NCI-H2107 (cell line): Measurements from ENCODE around the gene AMN.
"Not testable (repeated sequence)": the region's sequence is repeated elsewhere in the genome, so short reads cannot be mapped to it uniquely, and the experiment has no call there.

Experiments
- DNase-seq: peaks from one replicate; lab custom pipeline; 2025; lab: John Stamatoyannopoulos, UW

The AMN gene

DNA sequence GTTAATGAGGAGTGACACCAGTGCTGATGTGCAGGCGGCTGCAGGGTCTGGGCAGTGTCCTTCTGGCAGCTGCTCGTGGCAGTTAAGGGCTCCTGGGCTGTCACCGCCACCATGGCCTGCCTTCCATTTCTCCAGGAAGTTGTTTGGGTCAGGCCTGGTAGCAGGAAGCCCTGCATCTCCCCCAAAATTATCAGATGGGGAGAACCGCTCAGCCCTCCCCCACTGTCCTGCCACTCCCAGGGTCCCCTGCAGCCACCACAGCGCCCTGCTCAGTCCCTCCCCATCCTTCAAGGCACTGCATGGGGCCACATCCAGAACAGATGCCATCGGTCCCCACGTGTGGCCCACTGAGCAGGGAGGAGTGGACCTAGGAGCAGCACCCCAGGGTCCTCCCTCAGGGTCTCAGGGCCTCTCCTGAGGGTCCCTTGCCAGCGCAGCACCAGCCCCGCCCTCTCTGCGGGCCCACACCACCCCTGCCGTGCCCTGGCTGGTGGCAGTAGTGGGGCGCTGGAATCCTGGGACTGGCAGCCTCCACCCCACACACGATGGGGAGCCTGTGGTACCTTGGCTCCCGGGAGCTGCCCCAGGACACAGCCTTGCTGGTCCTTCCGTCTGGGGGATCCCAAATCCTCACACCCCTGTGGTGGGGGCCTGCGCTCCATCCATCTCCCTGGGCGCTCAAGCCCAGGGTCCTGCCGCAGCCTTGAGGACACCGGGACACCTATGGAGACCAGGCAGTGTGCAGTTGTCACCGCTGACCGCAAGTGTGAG lies 10.3 kb upstream of the AMN start:
- no peak for DNase-seq

DNA sequence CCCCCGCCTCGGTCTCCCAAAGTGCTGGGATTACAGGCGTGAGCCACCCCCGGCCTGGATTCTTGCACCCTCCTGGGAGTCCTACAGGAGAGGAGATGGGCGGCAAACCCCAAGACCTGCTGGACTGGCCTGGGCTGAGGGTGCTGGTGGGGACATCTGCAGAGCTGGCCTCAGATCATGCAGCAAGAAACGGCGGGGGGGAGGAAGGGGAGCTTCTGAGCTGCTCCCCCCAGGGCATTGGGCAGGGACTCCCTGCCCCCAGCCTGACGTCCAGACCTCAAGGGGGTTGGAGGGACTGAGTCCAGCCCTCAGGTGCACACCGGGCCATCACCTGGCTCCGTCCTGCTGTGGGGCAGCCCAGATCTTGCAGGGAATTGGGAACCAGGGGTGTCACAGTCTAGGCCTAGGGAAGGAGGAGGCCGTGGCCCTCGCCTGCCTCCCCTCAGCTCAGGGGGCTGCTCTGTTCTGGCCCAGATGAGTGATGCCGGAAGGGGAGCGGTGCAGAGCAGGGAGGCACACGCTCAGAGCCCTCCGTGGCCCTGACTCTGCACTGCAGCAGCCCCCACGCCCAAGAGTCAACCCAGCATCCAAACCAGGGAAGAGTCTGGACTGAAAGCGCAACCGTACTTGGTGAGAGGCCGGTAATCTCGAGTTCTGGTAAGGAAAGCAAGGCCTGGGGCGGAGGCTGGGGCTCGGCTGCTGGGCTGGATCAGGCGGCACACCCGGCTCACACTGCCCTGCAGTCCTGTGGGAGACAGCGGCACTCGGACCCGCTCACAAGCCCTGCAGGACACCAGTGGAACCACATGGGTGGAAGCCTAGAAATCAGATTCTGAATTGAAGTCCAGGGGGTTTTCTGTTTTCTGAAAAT lies 8.9 kb upstream of the AMN start:
- no peak for DNase-seq

DNA sequence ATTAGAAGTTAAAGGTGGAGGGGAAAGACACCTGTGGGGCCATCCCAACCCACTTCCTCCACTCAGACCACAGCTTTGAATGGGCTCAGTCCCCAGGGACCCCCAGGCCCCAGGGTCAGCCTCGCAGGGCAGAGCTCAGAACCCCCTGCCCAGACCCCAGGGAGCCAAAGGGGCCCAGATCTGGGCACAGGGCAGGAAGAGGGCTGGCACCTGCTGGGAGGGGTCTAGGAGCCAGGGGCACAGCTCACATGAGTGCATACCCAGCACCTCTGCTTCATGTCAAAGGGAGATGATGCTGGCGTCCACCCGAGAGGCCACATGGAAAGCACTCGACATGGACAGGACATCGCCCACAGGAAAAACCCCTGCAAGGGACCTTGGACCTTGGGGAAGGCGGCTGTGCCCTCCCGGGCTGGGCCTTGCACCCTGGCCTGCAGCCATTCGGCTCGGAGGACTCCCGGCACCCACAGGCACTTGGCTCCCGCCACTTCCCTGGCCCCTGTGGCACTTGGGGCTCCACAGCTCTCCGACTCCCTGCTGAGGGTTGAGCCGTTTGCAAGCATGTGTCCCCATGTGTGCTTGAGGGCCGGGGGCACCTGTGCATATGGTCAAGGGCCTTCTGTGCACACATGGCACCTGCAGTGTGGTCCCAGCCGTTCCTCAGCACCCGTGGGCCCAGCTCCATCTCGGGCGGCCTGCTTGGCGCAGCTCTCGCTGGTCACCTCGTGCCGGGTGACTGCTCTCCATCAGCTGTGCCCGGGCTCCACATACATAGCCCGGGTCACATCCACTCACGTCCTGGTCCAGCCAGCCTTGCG lies 7.8 kb upstream of the AMN start:
- DNase-seq: no peak

DNA sequence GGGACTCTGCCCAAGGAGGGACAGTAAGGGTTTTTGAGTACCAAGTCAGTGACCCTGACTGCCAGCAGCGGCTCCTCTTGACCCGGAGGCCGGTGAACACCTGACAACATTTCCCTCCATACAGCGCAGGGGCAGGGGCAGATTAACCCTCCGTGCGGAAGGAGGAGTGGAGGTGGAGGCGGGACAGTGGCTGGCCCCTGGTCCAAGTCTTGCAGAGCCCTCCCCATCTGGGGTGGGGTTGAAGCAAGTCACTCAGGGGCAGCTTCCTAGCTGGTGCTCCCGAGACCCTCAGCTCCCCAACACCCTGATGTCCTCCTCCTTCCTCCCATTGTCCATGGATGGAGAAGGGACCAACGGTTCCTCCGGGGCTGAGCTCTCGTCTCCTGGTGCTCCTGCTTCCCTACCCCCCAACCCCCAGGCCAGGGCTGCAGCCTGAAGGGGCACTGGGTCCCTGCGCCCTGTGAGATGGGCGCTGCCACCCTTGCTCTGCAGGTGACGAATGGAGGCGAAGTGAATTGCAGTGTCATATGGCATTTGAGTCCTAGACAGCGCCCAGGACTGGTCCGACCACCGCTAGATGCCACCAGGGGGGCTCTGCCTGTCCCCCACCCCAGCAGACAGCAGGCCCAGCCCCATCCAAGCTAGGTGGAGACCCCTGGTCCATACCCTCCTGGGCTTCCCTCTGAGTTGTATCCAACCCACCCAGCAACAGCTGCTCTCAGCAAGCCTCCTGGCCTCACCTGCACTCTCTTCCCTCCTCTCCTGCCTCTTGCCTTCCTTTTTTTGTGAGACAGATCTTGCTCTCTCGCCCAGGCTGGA lies 7.0 kb upstream of the AMN start:
- no peak for DNase-seq

DNA sequence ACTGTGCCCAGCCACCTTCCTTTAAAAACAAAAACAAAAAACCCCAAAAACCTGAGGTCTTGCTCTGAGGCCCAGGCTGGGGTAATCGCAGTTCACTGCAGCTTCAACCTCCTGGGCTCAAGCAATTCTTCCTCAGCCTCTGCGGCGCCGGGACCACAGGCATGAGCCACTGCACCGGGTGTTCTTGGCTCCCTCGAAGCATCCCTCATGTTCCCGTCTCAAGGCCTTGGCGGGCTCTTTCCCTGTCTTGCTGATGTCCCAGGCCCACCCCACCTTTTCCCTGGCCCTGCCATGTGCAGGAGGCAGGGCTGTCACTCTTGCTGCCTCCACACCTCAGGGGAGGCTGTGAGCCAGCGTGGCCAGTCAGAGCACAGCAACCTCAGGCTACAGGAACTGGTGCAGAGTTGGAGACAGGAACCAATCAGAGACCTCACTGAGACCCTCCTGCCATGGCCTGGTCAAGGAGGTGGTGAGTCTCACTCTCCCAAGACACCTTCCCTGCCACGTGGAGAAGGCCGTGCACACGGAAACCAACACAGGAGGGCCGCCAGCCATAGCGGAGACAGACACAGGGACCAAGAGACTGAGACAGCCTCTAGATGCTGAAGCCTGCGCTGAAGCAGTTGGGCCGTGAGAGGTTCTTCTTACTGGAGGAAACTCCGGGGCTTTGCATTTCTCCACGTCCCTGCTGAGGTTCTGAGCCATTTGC lies 6.0 kb upstream of the AMN start:
- no peak for DNase-seq

DNA sequence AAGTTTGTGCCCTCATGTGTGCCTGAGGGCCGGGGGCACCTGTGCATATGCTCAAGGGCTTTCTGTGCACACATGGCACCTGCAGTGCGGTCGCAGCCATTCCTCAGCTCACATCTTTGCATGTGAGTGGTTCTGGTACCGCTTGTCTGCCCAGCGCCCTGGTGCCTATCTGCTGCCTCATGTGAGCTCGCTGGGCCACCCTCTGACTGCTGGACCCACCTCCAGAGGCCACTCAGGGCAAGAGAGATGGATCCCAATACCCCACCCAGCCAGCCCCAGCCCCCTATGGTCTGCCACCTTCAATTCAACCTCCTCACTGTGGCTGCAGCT lies 5.4 kb upstream of the AMN start:
- DNase-seq: no peak

DNA sequence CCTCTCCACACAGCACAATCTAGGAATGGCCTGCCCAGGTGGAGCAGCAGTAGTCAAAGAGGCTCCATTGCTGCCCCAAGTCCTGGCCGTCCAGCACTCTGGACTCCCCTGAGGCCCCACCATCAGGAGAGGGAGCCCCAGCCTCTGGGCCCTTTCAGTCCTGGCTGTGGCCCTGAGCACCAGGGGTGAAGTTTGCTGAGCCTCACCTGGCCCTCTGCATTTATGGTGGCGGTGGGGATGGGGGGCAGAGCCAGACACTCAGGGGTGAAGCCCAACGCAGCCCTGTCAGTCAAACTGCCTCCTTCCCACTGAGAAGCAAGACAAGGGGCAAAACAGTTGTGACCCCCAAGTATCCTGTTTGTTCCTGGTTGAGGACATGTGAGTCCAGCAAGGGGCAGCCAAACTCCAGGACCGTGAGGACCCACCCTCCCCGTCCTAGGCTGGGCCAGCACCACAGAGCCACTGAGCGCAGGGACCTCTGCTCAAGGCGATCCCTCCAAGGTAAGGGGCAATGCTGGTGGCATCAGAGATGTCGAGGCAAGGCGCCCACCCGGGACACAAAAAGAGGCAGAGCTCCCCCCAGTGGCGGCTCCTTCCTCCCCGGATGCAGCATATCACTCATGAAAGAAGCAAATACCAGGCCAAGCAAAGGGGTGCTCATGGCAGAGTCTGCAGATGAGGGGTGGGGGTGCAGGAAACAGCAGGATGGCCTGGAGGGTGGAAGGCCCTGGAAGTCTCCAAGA lies 4.8 kb upstream of the AMN start:
- no peak for DNase-seq

DNA sequence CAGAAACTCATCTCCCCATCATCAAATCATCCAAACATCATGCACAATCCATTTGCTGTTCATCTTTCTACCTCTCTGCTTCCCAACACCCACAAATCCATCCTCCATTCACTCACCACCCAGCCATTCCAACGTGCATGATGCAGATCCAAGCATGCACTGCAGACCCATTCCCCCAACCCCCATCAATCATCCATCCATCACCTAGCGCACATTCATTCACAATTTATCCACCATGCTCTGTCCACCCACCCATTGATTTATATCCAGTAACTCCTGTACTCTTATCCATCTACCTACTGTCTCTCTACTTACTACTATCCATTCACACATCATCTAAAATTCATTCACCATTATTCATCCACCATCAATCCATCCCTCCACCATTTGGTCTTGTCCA lies 4.0 kb upstream of the AMN start:
- no peak for DNase-seq

DNA sequence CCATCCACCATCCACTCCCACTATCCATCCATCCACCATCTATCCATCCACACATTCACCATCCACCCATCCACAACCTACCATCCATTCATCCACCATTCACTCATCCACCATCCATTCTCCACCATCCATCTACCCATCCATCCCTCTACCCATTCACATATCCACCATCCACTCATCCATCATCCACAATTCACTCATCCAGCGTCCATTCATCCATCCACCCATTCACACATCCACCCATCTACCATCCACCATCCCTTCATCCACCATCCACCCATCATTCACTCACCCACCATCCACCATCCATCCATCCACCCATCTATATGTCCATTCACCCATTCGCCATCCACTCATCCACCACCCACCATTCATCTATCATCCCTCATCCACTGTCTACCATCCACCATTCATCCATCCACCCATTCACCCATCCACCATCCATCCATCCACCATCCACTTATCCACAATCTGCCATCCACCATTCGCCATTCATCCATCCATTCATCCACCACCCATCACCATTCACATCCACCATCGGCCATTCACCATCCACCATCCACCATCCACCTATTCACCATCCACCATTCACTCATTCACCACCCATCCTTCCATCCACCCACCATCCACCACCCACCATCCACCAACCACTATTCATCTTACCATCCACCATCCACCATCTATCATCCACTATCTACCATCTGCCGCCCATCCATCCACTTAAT lies 2.0 kb upstream of the AMN start:
- DNase-seq: no peak

DNA sequence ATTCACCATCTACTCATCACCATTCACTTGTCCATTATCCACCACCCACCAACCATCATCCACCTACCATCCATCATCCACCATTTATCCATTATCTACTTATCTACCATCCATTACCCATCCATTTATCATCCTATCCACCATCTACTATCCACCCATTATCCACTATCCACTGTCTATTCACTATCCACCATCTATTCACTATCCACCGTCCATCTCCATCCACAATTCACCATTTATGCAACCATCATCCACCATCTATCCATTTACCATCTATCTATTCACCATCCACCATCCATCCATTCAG lies 1.5 kb upstream of the AMN start:
- DNase-seq: no peak

DNA sequence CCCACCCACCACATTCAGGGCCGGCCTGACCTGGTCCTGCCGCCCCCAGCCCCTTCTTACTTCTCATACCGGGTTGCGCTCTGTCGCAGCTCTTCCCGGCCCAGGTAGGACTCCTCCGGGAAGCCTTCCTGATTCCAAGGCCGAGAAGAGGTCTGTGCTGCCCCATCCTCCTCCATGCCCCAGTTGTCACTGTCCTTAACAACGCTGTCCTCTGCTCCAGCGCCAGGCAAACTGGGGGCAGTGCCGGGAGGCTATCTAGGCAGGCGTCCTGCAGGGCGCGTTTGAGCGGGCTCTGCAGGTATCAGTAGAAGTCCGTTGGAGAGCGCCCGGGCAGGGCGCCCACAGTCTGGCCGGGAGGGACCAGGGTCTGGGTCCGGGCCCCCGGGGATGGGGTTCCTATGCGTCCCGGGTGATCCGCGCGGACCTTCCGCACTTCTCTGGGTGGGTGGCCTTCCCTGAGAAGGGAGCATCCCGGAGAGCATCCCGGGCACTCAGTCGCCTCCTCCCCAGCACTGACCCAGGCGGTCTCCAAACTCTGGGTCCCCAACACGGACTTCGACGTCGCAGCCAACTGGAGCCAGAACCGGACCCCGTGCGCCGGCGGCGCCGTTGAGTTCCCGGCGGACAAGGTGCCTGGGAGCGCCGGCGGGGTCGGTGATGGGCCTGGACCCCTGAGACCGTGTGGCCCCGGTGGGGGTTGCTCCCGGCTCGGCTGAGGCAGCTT lies 900 bp downstream of the AMN start:
- no peak for DNase-seq

DNA sequence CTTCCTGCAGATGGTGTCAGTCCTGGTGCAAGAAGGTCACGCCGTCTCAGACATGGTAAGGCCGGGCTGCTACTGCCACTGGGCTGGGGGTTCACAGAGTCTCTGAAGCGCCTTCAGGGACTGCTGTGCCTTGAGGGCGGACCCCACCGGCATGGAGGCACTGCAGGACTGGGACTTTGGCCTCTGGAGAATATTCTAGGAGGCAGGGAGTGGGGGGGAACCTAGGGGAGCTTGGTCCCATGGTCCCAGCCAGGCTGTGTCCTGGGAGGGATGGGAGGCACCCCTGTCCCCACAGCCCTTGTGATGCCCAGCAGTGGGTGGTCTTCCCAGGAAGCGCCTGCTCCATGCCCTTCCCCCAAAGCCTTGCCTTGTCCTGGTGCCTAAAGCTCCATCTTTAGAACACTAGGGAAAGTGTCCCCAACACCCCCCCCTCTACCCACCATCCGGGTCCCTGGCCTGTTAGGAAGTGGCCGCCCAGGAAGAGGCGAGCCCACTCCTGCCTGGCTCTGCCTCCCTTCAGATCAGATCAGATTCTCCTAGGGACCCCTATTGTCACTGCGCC lies 1.5 kb downstream of the AMN start:
- no peak for DNase-seq

DNA sequence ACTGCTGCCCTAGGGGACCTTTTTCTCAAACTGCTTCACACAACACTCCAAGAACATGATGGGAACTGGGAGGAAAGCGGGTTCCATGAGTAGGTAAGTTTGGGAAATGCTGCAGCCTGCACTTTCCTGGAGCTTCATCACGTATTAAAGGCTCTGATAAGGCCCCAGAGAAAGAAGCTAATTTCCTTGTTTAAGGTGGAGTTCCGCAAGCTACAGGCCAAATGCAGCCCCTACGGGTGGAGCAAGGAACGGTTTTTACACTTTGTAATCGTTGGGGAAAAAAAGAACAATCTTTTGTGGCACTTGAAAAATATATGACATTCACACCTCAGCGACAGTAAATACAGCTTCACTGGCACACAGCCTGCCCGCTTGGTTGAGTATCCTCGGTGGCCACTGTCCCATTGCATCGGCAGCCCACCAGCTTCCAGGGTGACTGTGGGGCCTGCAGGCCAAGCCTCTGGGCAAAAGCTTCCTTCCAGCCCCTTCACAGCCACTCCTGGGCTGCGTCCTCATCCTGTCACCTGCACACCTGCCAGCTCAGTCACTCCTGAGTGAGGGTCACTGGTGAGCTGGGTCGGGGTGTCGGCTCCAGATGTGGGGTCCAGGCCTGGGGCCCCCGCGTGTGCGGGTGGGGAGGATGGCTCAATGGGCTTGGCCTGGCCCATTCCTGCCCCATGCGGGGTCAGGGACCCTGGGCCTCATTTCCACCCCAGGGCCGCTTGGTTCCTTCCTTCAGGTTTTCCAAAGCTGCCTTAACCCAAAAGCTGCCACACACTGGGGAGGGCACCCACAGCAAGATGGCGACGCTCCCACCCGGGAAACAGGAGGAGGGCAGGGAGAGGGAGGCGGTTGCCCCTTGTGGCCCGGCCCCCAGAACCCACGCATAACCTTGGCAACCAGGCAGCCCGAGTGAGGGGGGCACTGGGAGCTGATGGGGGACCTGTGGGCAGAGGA lies 2.4 kb downstream of the AMN start:
- DNase-seq: no peak

DNA sequence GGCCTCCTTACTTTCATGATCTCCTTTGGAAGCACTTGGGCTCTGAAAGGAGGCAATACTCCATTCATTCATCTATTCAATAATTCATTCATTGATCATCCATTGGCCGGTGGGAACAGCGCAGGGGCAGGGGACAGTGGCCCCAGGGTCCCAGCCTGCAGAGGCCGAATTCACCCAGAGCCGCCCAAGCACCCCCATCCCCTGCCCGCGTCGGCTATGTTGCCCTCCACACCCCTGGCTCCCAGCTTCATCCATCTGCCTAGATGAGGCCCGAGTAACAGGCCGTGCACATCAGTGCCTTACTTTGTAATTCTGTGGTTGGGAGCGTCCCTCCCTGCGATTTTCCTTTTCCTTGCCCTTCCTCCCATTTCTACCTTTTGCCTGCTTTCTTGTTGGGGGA lies 3.2 kb downstream of the AMN start:
- DNase-seq: no peak

DNA sequence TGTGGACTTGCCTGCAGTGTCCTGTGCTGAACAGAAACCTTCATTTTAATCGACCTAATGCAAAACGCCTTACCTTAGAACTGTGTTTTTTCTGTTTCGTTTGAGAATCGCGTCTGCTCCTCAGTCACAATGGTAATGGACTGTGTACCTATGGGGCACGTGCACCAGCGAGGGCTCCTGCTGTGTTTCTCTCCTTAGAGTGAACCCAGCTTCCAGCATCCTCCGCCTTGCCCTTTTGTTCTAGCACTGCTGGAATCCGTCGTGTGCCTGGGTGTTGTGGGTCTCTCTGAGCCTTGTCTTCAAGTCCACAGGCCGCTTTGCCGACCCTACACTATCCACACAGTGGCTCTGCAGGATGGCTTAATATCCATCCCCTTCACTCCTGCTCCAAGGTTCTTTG lies 3.6 kb downstream of the AMN start:
- no peak for DNase-seq

DNA sequence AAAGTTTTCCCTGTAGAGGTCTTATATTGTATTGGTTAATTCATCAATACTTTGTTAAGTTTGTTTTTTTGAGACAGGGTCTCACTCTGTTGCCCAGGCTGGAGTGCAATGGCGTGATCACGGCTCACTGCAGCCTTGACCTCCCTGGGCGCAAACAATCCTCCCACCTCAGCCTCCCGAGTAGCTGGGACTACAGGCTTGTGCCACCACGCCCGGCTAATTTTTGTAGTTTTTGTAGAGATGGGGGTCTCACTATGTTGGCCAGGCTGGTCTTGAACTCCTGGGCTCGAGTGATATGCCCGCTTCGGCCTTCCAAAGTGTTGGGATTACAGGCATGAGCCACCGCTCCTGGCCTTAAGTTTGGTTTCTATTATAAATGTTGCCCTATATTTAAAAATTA lies 4.4 kb downstream of the AMN start:
- DNase-seq: not testable (repeated sequence)

DNA sequence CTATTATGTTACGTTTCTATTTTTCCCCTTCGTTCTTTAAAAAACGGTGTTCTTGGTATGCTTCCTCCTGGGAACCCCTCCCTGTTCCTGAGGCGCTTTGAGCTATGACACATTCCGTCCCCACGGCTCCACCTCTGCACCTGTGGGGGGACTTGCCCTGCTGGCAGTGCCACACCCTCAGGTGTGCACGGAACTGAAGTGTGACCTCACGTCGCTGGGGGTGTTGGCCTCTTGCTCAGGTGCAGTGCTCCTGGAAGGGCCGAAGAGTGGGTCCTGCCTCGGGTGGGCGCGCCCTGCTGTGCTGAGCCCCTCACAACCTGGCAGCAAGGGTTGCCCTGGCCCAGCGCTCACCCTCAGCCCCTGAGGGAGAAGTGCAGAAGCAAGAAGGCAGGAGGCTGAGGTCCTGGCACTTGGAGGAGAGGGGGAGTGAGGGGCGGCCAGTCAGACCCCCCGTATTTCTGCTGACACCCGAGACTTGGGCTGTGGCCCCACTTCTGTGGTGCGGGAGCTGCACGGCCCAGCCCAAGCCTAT lies 4.9 kb downstream of the AMN start:
- DNase-seq: no peak
